HepG2 (cell line): ENCODE measurements around the gene EFCAB11. TPM values are rescaled to one million over a fixed set of nuclear protein-coding genes. Genes with fewer than 3 reads are reported as not detected.

Source experiments
- ATAC-seq: fragments of 200-7000 bp; cut with Tn5 transposase; 3 replicates; pipeline ENCODE4 v1.9.1; 2020; ENCODE audit warnings: mild to moderate bottlenecking, moderate library complexity
- BruUV-seq: library from RNA; stranded (reverse); fragments of 400-500 nt; replicated peaks from 2 replicates; lab custom pipeline; 2021; lab: Mats Ljungman, UMichigan
- CTCF ChIA-PET: fragments of 300-600 bp; formaldehyde crosslinking; extraction: SDS; loops from one replicate; lab custom pipeline; 2021; ENCODE audit warnings: low total read pairs, inconsistent platforms, low intra/inter-chr PET ratio; lab: Yijun Ruan, JAX
- POLR2A ChIA-PET: fragments of 350-600 bp; sonication (Branson Sonifier 250); formaldehyde crosslinking; loops from one replicate; lab custom pipeline; 2020; ENCODE audit warnings: antibody characterized with exemption, inconsistent platforms; lab: Yijun Ruan, JAX
- DNase-seq: peaks from one replicate; pipeline ENCODE4 v3.0.0-alpha.2; 2015; ENCODE audit warnings: low spot score
- FAIRE-seq: peaks from 3 replicates; lab custom pipeline; 2011; peaks lifted over from hg19 to GRCh38; lab: Jason Lieb, UNC
- H2AFZ ChIP-seq: one replicate; pipeline ENCODE4 v1.6.1; 2011; ENCODE audit warnings: low read length, inconsistent platforms
- H3K27ac ChIP-seq: fragments of 300-600 bp; 3 replicates; pipeline ENCODE4 v1.8.0; 2011; ENCODE audit warnings: mixed run types, mild to moderate bottlenecking, mixed read lengths, low read length, inconsistent platforms; ENCODE audit not compliant: insufficient read depth; ENCODE audit errors: extremely low read length
- H3K27me3 ChIP-seq, 2 experiments: fragments of 200-600 bp in 1 of 2; 2 replicates in 1 of 2; 3 replicates in 1 of 2; pipeline versions ENCODE4 v1.6.0 to v1.8.0; 2011; ENCODE audit warnings: low read length in 2 of 2, mild to moderate bottlenecking in 2 of 2, moderate library complexity in 2 of 2, inconsistent platforms in 1 of 2; ENCODE audit not compliant: insufficient read depth in 2 of 2, control insufficient read depth in 1 of 2
- H3K36me3 ChIP-seq, 2 experiments: fragments of 200-600 bp in 1 of 2; replicated peaks in 1 of 2; 2 replicates in 1 of 2; 3 replicates in 1 of 2; pipeline versions ENCODE4 v1.5.1 to v1.8.0; 2011; ENCODE audit warnings: low read length in 2 of 2, inconsistent platforms in 1 of 2; ENCODE audit not compliant: insufficient read depth in 2 of 2, control insufficient read depth in 1 of 2
- H3K4me1 ChIP-seq: 2 replicates; pipeline ENCODE4 v1.5.1; 2012; ENCODE audit warnings: low read length, inconsistent platforms; ENCODE audit not compliant: insufficient read depth
- H3K4me2 ChIP-seq: 2 replicates; pipeline ENCODE4 v1.6.0; 2011; ENCODE audit warnings: low read depth, low read length, inconsistent platforms
- H3K4me3 ChIP-seq, 3 experiments: fragments of 200-600 bp in 1 of 3; sonication (generic), shearing (Covaris generic) in 1 of 3; replicated peaks in 1 of 3; 2 replicates each; pipeline ENCODE4 v1.5.1; 2011 to 2016; ENCODE audit warnings: low read length in 3 of 3, inconsistent platforms in 2 of 3, low read depth in 2 of 3, mild to moderate bottlenecking in 2 of 3, control low read depth in 1 of 3, mixed read lengths in 1 of 3; ENCODE audit not compliant: insufficient read depth in 1 of 3
- H3K79me2 ChIP-seq: one replicate; pipeline ENCODE4 v1.6.1; 2011; ENCODE audit warnings: low read length, inconsistent platforms; ENCODE audit not compliant: insufficient read depth
- H3K9ac ChIP-seq: 2 replicates; pipeline ENCODE4 v1.6.0; 2011; ENCODE audit warnings: mild to moderate bottlenecking, low read depth, low read length, inconsistent platforms; ENCODE audit not compliant: insufficient read depth
- H3K9me3 ChIP-seq: 2 replicates; pipeline ENCODE4 v1.5.1; 2012; ENCODE audit warnings: mild to moderate bottlenecking, low read length
- H4K20me1 ChIP-seq: 2 replicates; pipeline ENCODE4 v1.6.0; 2011; ENCODE audit warnings: inconsistent platforms, mild to moderate bottlenecking, low read length, moderate library complexity; ENCODE audit not compliant: insufficient read depth
- ARID2 ChIP-seq: sonication (generic); formaldehyde crosslinking; IDR thresholded peaks from 2 replicates; pipeline ENCODE4 v1.8.1; 2022; ENCODE audit warnings: mild to moderate bottlenecking, missing genetic modification reagents, borderline replicate concordance
- FOXP1 ChIP-seq, 2 experiments: fragments of 450-650 bp in 1 of 2; IDR thresholded peaks; 2 replicates each; pipeline ENCODE4 v1.6.1; 2017 to 2018; ENCODE audit warnings: antibody characterized with exemption in 1 of 2
- HINFP ChIP-seq: sonication (generic); formaldehyde crosslinking; IDR thresholded peaks from 2 replicates; pipeline ENCODE4 v1.4.0; 2020; ENCODE audit warnings: low read depth, mild to moderate bottlenecking, missing genetic modification reagents
- JDP2 ChIP-seq: sonication (generic); formaldehyde crosslinking; IDR thresholded peaks from 2 replicates; pipeline ENCODE4 v1.8.1; 2022; ENCODE audit warnings: missing genetic modification reagents, borderline replicate concordance
- KDM1A ChIP-seq: IDR thresholded peaks from 2 replicates; pipeline ENCODE4 v1.6.1; 2016; ENCODE audit warnings: missing compliant biosample characterization
- MIXL1 ChIP-seq: IDR thresholded peaks from 2 replicates; pipeline ENCODE4 v1.6.1; 2016
- NR2C2 ChIP-seq: sonication (generic); formaldehyde crosslinking; IDR thresholded peaks from 2 replicates; pipeline ENCODE4 v1.4.0; 2020; ENCODE audit warnings: missing genetic modification reagents, mild to moderate bottlenecking, moderate library complexity, borderline replicate concordance
- PCBP2 ChIP-seq: fragments of 200-400 bp; formaldehyde crosslinking; optimal IDR thresholded peaks from 2 replicates; pipeline ENCODE3; 2018; ENCODE audit warnings: low read length, low read depth; ENCODE audit not compliant: poor library complexity, severe bottlenecking
- SIX1 ChIP-seq: sonication (generic); formaldehyde crosslinking; IDR thresholded peaks from 2 replicates; pipeline ENCODE4 v1.4.0; 2020; ENCODE audit warnings: missing genetic modification reagents, borderline replicate concordance
- TAF15 ChIP-seq: fragments of 200-400 bp; formaldehyde crosslinking; IDR thresholded peaks from one replicate; pipeline ENCODE4 v1.6.1; 2018; ENCODE audit warnings: mild to moderate bottlenecking, low read depth, low read length; ENCODE audit not compliant: poor library complexity, severe bottlenecking
- TEAD3 ChIP-seq: optimal IDR thresholded peaks from 2 replicates; pipeline ENCODE3; 2016; ENCODE audit warnings: borderline replicate concordance
- TFDP1 ChIP-seq: IDR thresholded peaks from 2 replicates; pipeline ENCODE4 v1.6.1; 2016; ENCODE audit warnings: missing compliant biosample characterization, missing genetic modification reagents, borderline replicate concordance
- ZBTB4 ChIP-seq: sonication (generic); formaldehyde crosslinking; IDR thresholded peaks from 2 replicates; pipeline ENCODE4 v1.4.0; 2020; ENCODE audit warnings: missing genetic modification reagents, mild to moderate bottlenecking, borderline replicate concordance
- ZFP36L1 ChIP-seq: sonication (generic); formaldehyde crosslinking; IDR thresholded peaks from 2 replicates; pipeline ENCODE4 v1.8.0; 2022; ENCODE audit warnings: mild to moderate bottlenecking, missing genetic modification reagents, moderate library complexity
- ZFP36L2 ChIP-seq: sonication (generic); formaldehyde crosslinking; IDR thresholded peaks from 2 replicates; pipeline ENCODE4 v1.4.0; 2020; ENCODE audit warnings: missing genetic modification reagents
- ZFP37 ChIP-seq: sonication (generic); formaldehyde crosslinking; IDR thresholded peaks from 2 replicates; pipeline ENCODE4 v1.4.0; 2020; ENCODE audit warnings: missing genetic modification reagents, borderline replicate concordance
- ZNF510 ChIP-seq: sonication (generic); formaldehyde crosslinking; IDR thresholded peaks from 2 replicates; pipeline ENCODE4 v1.4.0; 2020; ENCODE audit warnings: low read depth, mild to moderate bottlenecking, missing genetic modification reagents
- WGBS: methylation state at CpG from one replicate; pipeline ENCODE4 v1.1.6; 2017; ENCODE audit warnings: low lambda C conversion rate; 5-methylcytosine and 5-hydroxymethylcytosine counted together
- in situ Hi-C: cut with HindIII; loops from 2 replicates; pipeline ENCODE4 v1.10.0; 2017; ENCODE audit warnings: low pct_unique_long_range_greater_than_20kb; ENCODE audit not compliant: extremely low pct_ligation_motif_present
- intact Hi-C: fragments of 100-400 bp; cut with micrococcal nuclease; formaldehyde crosslinking; loops from one replicate; pipeline ENCODE4 v1.10.0; 2022; ENCODE audit not compliant: unreplicated experiment
- polyA plus RNA-seq, 8 experiments: library from polyadenylated mRNA; depleted of rRNA in 3 of 8; stranded (reverse) in 7 of 8; unstranded in 1 of 8; fragments of >200 nt; fragmentation: Illumina TruSeq in 4 of 8; extraction: Trizol in 4 of 8; gene quantifications; 2 replicates each; pipeline versions ENCODE4 v1.2.1 to v1.2.3, GENCODE V29; 2011 to 2016; ENCODE audit warnings: low read depth in 4 of 8, missing spikeins in 1 of 8, mixed read lengths in 1 of 8; ENCODE audit not compliant: insufficient read depth in 1 of 8
- total RNA-seq, 5 experiments: library from RNA; depleted of rRNA; stranded (reverse); fragments of >200 nt; fragmentation: Illumina TruSeq; extraction: Trizol; gene quantifications; 2 replicates each; pipeline ENCODE4 v1.2.3, GENCODE V29; 2016; ENCODE audit warnings: low read depth in 1 of 5

EFCAB11 gene
- total and polyA plus RNA-seq, 2 of the 13 experiments (the other 11 are each of a cell fraction or from before 2014, with no cell fraction given) = 8.2 to 31.5 TPM

GRCh38 chr14:89933002-89933401 lies 21.5 kb downstream of the EFCAB11 start (continued):
- TF ChIP-seq TEAD3 (no peak), ZFP37 (no peak), NR2C2 (CRISPR knock-in tag) (no peak)

GRCh38 chr14:89927186-89927865 lies 27.2 kb downstream of the EFCAB11 start:
- H3K9me3 ChIP-seq = no peaks in the 10 kb centered on the region
- in situ Hi-C loops (no loop called here), intact Hi-C loops (no loop called here)
- DNase-seq (no peak), ATAC-seq (no peak), FAIRE-seq (no peak)
- H4K20me1 ChIP-seq = no peaks in the 10 kb centered on the region
- no peak overlapping the region for H3K4me3 ChIP-seq
- peaks cover 11% of the 10 kb centered on the region for H3K4me1 ChIP-seq
- peaks cover 2 to 20% of the 10 kb centered on the region in 2 experiments for H3K36me3 ChIP-seq
- H3K79me2 ChIP-seq = no peaks in the 10 kb centered on the region
- WGBS = 99% methylated on average over 13 of the region's 13 CpGs
- CTCF ChIA-PET = no interaction called here
- H3K4me2 ChIP-seq = no peak overlapping the region
- no peak overlapping the region for H3K27ac ChIP-seq
- no peak overlapping the region for H2AFZ ChIP-seq
- H3K27me3 ChIP-seq = no peaks in the 10 kb centered on the region
- POLR2A ChIA-PET = no interaction called here
- BruUV-seq = no TSS peak
- no peak overlapping the region for H3K9ac ChIP-seq
- no peak for TF ChIP-seq TAF15
- no peak for TF ChIP-seq PCBP2
- TF ChIP-seq ZNF510 = no peak
- TF ChIP-seq ZBTB4 = no peak
- TF ChIP-seq MIXL1 (CRISPR knock-in tag) = no peak
- TF ChIP-seq FOXP1 (IDR thresholded peaks at IDR 0.05) = no peak
- TF ChIP-seq FOXP1 (CRISPR knock-in tag; IDR thresholded peaks at IDR 0.05) = no peak
- no peak for TF ChIP-seq HINFP (CRISPR knock-in tag)
- no peak for TF ChIP-seq JDP2 (CRISPR knock-in tag)
- no peak for TF ChIP-seq ZFP36L2 (CRISPR knock-in tag)
- no peak for TF ChIP-seq ZFP36L1
- TF ChIP-seq TFDP1 (CRISPR knock-in tag) = no peak
- TF ChIP-seq SIX1 (CRISPR knock-in tag) = no peak
- no peak for TF ChIP-seq ARID2 (CRISPR knock-in tag)
- no peak for TF ChIP-seq KDM1A (CRISPR knock-in tag)
